AG04450 (cell line): ENCODE measurements around the gene BMP8B. TPM values are rescaled to one million over a fixed set of nuclear protein-coding genes. Genes with fewer than 3 reads are reported as not detected.
A peak's percentile ranks its signal among the peaks of the same experiment; 100 is the strongest.

Experiments used
- CTCF ChIA-PET: fragments of 300-600, 350-600 bp; formaldehyde crosslinking; extraction: SDS; loops from one replicate; lab custom pipeline; 2022; ENCODE audit warnings: antibody characterized with exemption, inconsistent platforms; lab: Charles Lee
- POLR2A ChIA-PET: fragments of 350-600 bp; formaldehyde crosslinking; extraction: SDS; loops from one replicate; lab custom pipeline; 2021; ENCODE audit warnings: antibody characterized with exemption, inconsistent platforms; lab: Yijun Ruan, JAX
- DNase-seq: peaks from one replicate; pipeline ENCODE4 v3.0.0-alpha.2; 2011; ENCODE audit warnings: low read depth, low spot score
- H3K27ac ChIP-seq: one replicate; pipeline ENCODE4 v1.5.1; 2012; ENCODE audit warnings: low read depth, low read length, control low read depth
- H3K27me3 ChIP-seq: one replicate; pipeline ENCODE4 v1.6.0; 2012; ENCODE audit warnings: low read length; ENCODE audit not compliant: control insufficient read depth, insufficient read depth
- H3K4me3 ChIP-seq: 2 replicates; pipeline ENCODE4 v1.5.1; 2011; ENCODE audit warnings: mild to moderate bottlenecking, low read depth, low read length, control low read depth
- H3K9me3 ChIP-seq: 2 replicates; pipeline ENCODE4 v1.5.1; 2012; ENCODE audit warnings: low read length; ENCODE audit not compliant: control insufficient read depth, insufficient read depth
- polyA plus RNA-seq: library from polyadenylated mRNA; depleted of rRNA; stranded (reverse); fragments of >200 nt; gene quantifications from 2 replicates; pipeline ENCODE4 v1.2.3, GENCODE V29; 2011
- TF ChIP-seq, protein P1 (sequence below): IDR thresholded peaks from 2 replicates; pipeline ENCODE4 v1.5.1; 2011; ENCODE audit warnings: low read depth, low read length, control low read depth, inconsistent platforms

BMP8B gene
- polyA plus RNA-seq, 1 experiment, result not detected

DNA sequence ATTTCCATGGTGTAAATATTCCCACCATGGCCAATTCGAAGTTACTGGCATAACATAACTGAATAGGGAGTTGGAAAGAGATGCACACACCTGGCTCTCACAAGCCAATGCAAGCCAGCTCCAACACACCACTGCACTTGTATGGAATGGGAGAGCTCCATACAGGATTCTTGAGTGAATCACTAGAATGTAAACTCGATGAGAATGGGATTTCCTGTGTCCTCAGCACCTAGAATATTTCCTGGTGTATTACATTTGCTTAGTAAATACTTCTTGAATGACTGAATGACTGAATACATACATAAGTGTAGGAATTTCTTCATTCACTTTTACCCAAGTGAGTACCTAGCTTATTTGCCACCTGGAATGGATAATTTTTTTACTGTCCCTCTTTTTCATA is 66.2 kb downstream of the BMP8B start:
- H3K4me3 ChIP-seq, result no peak overlapping the region
- TF ChIP-seq, protein P1, sequence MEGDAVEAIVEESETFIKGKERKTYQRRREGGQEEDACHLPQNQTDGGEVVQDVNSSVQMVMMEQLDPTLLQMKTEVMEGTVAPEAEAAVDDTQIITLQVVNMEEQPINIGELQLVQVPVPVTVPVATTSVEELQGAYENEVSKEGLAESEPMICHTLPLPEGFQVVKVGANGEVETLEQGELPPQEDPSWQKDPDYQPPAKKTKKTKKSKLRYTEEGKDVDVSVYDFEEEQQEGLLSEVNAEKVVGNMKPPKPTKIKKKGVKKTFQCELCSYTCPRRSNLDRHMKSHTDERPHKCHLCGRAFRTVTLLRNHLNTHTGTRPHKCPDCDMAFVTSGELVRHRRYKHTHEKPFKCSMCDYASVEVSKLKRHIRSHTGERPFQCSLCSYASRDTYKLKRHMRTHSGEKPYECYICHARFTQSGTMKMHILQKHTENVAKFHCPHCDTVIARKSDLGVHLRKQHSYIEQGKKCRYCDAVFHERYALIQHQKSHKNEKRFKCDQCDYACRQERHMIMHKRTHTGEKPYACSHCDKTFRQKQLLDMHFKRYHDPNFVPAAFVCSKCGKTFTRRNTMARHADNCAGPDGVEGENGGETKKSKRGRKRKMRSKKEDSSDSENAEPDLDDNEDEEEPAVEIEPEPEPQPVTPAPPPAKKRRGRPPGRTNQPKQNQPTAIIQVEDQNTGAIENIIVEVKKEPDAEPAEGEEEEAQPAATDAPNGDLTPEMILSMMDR, result no peak
- no peak overlapping the region for H3K27ac ChIP-seq
- POLR2A ChIA-PET, result no interaction called here
- H3K9me3 ChIP-seq, result no peaks in the 10 kb centered on the region
- CTCF ChIA-PET, result interaction anchor here (1.0 to 2.1 kb wide), 2 partner anchors 68 to 116 kb away, joined by 5 to 13 read pairs; no protein-coding TSS in a partner anchor
- peaks cover 29% of the 10 kb centered on the region for H3K27me3 ChIP-seq
- DNase-seq, result no peak

DNA sequence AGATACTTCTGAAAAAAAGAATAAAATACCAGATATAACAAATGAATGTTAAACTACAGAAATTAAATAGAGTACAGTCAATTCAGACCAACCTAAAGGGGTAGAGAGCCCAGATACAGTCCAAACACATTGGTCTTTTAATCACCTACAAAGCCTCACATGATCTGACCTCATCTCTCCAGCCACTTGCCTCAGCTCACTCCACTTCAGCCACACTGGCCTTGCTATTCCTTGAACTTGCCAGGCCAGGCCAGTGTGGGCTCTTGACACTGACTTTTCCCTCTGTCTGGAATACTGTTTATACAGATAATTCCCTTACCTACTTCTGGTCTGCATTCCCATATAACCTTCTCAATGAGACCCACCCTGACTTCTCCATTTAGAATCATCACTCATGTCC is 67.0 kb downstream of the BMP8B start:
- H3K27ac ChIP-seq, result no peak overlapping the region
- POLR2A ChIA-PET, result no interaction called here
- DNase-seq, result no peak
- H3K9me3 ChIP-seq, result no peaks in the 10 kb centered on the region
- H3K27me3 ChIP-seq, result peaks cover 31% of the 10 kb centered on the region
- no peak overlapping the region for H3K4me3 ChIP-seq
- TF ChIP-seq, protein P1, result no peak
- CTCF ChIA-PET, result interaction anchor here (2.1 to 5.7 kb wide), 2 partner anchors 116 kb away, joined by 13 to 76 read pairs; no protein-coding TSS in a partner anchor

DNA sequence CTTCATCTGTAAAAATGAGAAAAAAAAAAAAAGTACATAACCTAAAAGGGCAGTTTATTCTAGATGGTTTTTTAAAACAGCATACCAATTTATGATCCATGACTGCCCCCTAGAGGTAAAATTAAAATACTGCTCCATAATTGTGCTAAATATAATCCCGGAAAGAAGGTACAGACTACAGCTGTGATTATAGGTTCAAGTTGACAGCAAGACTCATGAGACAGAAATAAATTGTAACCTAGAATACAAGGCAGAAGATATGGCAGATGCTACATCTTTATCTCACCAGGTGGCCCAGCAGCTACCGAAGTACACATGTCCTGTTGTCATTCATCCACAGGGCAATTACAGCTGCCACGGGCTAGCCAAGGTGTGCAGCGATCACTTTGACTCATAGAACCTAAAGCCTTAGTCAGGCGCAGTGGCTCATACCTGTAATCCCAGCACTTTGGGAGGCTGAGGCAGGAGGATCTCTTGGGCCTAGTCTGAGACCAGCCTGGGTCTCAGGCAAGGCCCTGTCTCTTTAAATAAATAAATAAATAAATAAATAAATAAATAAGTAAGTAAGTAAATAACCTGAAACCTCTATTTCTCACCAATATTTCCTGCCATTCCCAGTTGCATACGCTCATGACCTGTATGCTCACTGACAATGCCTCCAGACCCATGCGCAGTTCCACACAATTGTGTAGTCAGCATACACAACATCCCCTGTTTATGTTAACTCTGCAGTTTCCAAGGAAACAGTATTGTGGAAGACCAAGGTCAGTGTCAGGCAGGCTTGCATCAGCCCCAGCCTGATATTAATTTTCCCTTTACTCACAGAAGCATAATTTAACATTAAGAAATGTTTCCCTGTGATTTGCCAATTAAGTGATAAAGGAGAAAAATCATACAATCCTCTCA is 68.3 kb downstream of the BMP8B start:
- no peaks in the 10 kb centered on the region for H3K9me3 ChIP-seq
- H3K27me3 ChIP-seq, result peaks cover 27% of the 10 kb centered on the region
- ChIA-PET CTCF (interaction anchor here (0.5 to 5.7 kb wide), 19 partner anchors 16 to 629 kb away, joined by 3 to 76 read pairs (median 4); partner anchors contain the start of gene NT5C1A), POLR2A (no interaction called here)
- peak; percentile 27 for DNase-seq
- TF ChIP-seq, protein P1, result peak; percentile 60
- H3K27ac ChIP-seq, result no peak overlapping the region
- H3K4me3 ChIP-seq, result no peak overlapping the region

DNA sequence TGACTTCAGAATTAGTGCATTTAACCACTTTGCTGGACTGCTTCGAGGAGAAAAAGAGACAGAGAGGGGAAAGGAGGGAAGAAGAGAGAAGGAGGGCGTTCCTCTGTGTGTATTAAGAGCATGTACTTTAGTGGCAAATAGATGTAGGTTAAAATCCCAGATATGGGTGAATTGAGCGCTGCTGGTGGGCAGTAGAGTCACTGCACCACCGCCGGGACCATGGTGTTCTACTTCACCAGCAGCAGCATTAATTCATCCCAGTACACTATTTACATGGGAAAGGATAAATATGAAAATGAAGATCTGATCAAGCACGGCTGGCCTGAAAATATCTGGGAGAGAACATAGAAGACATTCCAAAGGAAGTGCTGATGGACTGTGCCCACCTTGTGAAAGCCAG is 70.9 kb downstream of the BMP8B start:
- ChIA-PET CTCF (interaction anchor here (1.0 to 5.7 kb wide), 4 partner anchors 43 to 112 kb away, joined by 3 to 76 read pairs (median 8); partner anchors contain the start of gene NT5C1A), POLR2A (no interaction called here)
- TF ChIP-seq, protein P1, result no peak
- DNase-seq, result no peak
- H3K27ac ChIP-seq, result no peak overlapping the region
- no peaks in the 10 kb centered on the region for H3K9me3 ChIP-seq
- peaks cover 38% of the 10 kb centered on the region for H3K27me3 ChIP-seq
- no peak overlapping the region for H3K4me3 ChIP-seq

DNA sequence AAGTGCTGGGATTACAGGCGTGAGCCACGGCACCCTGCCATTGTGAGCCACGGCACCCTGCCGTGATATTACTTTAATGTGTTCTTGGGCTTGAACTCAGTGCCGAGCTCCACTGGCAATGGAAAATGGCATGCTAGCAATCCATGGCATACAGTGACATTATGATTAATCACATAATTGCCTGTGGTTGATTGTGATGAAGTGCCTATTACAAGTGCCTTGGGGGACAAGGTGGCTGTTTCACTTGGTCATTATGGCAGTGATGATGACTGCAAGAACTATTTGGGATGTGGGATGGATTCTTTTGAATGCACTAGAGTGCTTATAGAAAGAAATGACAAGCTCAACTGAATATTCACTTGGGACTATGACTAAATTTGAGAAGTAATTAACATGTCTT is 75.1 kb downstream of the BMP8B start:
- peaks cover 42% of the 10 kb centered on the region for H3K27me3 ChIP-seq
- H3K4me3 ChIP-seq, result no peak overlapping the region
- ChIA-PET CTCF (interaction anchor here (1.1 to 1.7 kb wide), 2 partner anchors 13 to 107 kb away, joined by 3 to 6 read pairs; no protein-coding TSS in a partner anchor), POLR2A (no interaction called here)
- TF ChIP-seq, protein P1, result no peak
- H3K27ac ChIP-seq, result no peak overlapping the region
- DNase-seq, result no peak
- H3K9me3 ChIP-seq, result no peaks in the 10 kb centered on the region
